Prostate gland (tissue), 2 donors: ENCODE data around the gene ADGRG1. TPM values are rescaled to one million over a fixed set of nuclear protein-coding genes. Genes with fewer than 3 reads are reported as not detected.

Source experiments
- DNase-seq: peaks from one replicate; pipeline ENCODE4 v3.0.0-alpha.2; 2019; ENCODE audit warnings: low spot score
- H3K27ac ChIP-seq, 2 donors: fragments of 200-600 bp; sonication (generic); 2 replicates each; pipeline ENCODE4 v1.5.1; 2017 to 2019
- H3K27me3 ChIP-seq: fragments of 200-600 bp; sonication (generic); replicated peaks from 2 replicates; pipeline ENCODE4 v1.5.1; 2019; ENCODE audit not compliant: insufficient read depth
- H3K36me3 ChIP-seq, 2 donors: fragments of 200-600 bp; sonication (generic); 1 replicate in 1 of 2; 2 replicates in 1 of 2; pipeline versions ENCODE4 v1.5.1 to v1.8.1; 2017 to 2019
- H3K4me1 ChIP-seq: fragments of 200-600 bp; sonication (generic); replicated peaks from 2 replicates; pipeline ENCODE4 v1.5.1; 2019
- H3K4me3 ChIP-seq, 2 donors: fragments of 200-600 bp; sonication (generic); 2 replicates each; pipeline ENCODE4 v1.5.1; 2017 to 2019
- H3K9me3 ChIP-seq: fragments of 200-600 bp; sonication (generic); 2 replicates; pipeline ENCODE4 v1.5.1; 2017
- POLR2A ChIP-seq: fragments of 450-650 bp; IDR thresholded peaks from one replicate; pipeline ENCODE4 v1.6.1; 2016; ENCODE audit warnings: antibody characterized with exemption, mild to moderate bottlenecking
- POLR2AphosphoS5 ChIP-seq: sonication (generic); formaldehyde crosslinking; IDR thresholded peaks from one replicate; pipeline ENCODE4 v1.6.1; 2017; ENCODE audit warnings: antibody characterized with exemption
- WGBS: methylation state at CpG from one replicate; pipeline ENCODE4 v1.1.5; 2018; 5-methylcytosine and 5-hydroxymethylcytosine counted together
- intact Hi-C: fragments of 100-400 bp; cut with DNase I; formaldehyde crosslinking; loops from one replicate; pipeline ENCODE4 v1.14.2; 2022
- total RNA-seq, 2 donors: library from RNA; depleted of rRNA; stranded (reverse); fragments of >200 nt; gene quantifications; one replicate each; pipeline ENCODE4 v1.1.0, GENCODE V29; 2016
- TF ChIP-seq, protein P1 (sequence below), 4 experiments: fragments of 200-600 bp in 2 of 4; fragments of 450-650 bp in 2 of 4; sonication (generic) in 2 of 4; IDR thresholded peaks; 1 replicate in 3 of 4; 2 replicates in 1 of 4; pipeline ENCODE4 v1.5.1; 2016 to 2019; ENCODE audit warnings: antibody characterized with exemption in 4 of 4, mild to moderate bottlenecking in 2 of 4, moderate library complexity in 2 of 4

The ADGRG1 gene
- total RNA-seq, 2 donors from 2014 or later = 78.5 to 347 TPM

DNA sequence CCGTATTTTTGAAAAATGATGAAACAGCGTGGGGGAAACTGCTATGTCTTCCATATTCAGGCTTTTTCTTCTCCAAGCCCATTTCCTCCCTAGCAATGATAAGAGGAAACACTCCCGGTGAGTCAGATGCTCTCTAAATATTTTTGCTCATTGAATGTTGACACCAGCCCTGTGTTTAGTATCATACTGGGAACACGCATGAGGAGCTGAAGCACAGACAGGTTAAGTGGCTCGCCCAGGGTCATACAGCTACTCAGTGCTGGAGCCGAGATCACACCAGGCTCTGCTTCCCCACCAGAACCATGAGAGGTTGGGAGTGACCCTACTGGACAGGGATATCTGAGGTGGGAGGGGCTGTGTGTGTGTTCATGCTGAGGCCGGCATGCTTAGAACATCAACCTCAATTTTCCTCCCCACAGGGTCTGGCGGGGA, 37.8 kb upstream of the ADGRG1 start:
- intact Hi-C loops = loop anchor here (5.0 kb wide), 1 partner anchor 57 kb away; no protein-coding TSS in a partner anchor
- no peak for TF ChIP-seq POLR2AphosphoS5
- no peak for TF ChIP-seq POLR2A
- Histone ChIP-seq H3K4me3 (no peak overlapping the region), H3K36me3 (no peaks in the 10 kb centered on the region), H3K27ac (no peak overlapping the region), H3K27me3 (no peaks in the 10 kb centered on the region), H3K4me1 (no peaks in the 10 kb centered on the region), H3K9me3 (no peaks in the 10 kb centered on the region)
- 52% methylated on average over 8 of the region's 8 CpGs for WGBS
- DNase-seq = no peak

DNA sequence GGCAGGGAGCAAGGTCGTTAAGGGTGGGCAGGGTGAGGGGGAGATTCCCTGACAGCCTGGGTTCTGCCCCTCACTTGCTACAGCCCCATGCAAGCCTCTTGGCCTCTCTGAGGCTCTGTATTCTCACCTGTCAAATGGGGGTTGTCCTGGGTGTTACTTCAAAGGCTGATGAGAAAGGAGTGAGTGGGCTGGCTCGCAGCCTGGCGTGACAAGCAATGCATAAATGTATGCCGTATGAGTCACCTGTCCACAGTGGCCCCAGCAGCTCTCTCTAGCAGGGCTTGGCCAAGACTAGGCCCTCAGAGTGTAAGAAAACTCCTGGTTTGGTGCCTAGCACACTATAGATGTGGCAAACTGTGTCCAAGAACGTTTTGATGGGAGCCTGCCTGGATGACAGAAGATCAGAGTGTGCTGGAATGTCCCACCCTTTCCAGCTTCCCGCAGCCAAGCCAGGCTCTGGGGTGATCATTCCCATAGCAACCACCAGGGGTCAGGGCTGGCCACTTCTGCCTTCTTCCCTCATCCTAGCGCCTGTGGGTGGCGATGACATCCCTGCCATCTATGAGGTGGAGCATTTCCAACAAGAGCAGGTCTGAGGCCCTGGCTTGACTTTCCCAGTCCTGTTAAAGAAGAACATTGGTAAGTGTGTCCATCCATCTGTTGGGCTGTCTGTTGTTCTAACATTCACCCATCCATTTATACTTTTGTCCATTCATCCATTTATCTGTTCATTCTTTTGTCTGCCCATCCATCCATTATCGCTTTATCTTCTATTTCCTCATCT, 37.2 kb upstream of the ADGRG1 start:
- Histone ChIP-seq H3K9me3 (no peaks in the 10 kb centered on the region), H3K4me1 (no peaks in the 10 kb centered on the region), H3K27me3 (no peaks in the 10 kb centered on the region), H3K36me3 (no peaks in the 10 kb centered on the region), H3K27ac (no peak overlapping the region), H3K4me3 (no peak overlapping the region)
- peak; percentile 59 for DNase-seq
- peak; percentile 51 for TF ChIP-seq POLR2AphosphoS5
- TF ChIP-seq POLR2A = no peak
- TF ChIP-seq, protein P1, sequence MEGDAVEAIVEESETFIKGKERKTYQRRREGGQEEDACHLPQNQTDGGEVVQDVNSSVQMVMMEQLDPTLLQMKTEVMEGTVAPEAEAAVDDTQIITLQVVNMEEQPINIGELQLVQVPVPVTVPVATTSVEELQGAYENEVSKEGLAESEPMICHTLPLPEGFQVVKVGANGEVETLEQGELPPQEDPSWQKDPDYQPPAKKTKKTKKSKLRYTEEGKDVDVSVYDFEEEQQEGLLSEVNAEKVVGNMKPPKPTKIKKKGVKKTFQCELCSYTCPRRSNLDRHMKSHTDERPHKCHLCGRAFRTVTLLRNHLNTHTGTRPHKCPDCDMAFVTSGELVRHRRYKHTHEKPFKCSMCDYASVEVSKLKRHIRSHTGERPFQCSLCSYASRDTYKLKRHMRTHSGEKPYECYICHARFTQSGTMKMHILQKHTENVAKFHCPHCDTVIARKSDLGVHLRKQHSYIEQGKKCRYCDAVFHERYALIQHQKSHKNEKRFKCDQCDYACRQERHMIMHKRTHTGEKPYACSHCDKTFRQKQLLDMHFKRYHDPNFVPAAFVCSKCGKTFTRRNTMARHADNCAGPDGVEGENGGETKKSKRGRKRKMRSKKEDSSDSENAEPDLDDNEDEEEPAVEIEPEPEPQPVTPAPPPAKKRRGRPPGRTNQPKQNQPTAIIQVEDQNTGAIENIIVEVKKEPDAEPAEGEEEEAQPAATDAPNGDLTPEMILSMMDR (IDR thresholded peaks at IDR 0.05) = peak; percentile 47 to 93 (median 84)
- WGBS = 14% methylated on average over 9 of the region's 9 CpGs
- intact Hi-C loops = loop anchor here (5.0 kb wide), 1 partner anchor 56 kb away; no protein-coding TSS in a partner anchor

DNA sequence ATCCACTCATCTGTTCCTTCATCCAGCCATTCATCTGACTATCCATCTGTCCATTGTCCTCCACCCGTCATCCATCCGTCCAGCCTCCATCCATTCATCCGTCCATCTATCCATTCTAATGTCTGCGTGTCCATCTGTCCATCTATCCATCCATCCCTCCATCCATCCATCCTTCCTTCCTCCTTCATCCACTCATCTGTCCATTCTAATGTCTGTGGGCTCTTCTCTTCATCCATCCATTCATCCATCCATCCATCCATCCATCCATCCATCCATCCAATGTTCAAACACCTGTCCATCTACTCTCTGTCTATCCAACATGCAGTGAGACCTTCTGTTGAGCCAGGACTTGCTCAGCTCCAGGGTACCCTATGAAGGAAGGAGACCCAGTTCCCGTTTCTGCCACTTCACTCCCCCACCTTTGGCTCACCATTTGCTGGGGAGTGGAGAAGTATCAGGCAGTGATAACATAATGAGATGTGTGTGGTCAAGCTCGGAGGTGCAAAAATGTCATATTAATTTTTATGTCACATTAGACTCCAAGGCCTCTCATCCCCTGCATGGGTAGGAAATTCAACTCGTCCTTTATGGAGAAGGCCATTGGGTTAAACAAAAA, 36.5 kb upstream of the ADGRG1 start:
- no peak overlapping the region for H3K4me3 ChIP-seq
- DNase-seq = no peak
- H3K36me3 ChIP-seq = no peaks in the 10 kb centered on the region
- H3K27ac ChIP-seq = no peak overlapping the region
- H3K4me1 ChIP-seq = no peaks in the 10 kb centered on the region
- TF ChIP-seq, protein P1 (IDR thresholded peaks at IDR 0.05) = no peak
- TF ChIP-seq POLR2AphosphoS5 (no peak), POLR2A (no peak)
- H3K9me3 ChIP-seq = no peaks in the 10 kb centered on the region
- WGBS = 78% methylated on average over 7 of the region's 7 CpGs
- no peaks in the 10 kb centered on the region for H3K27me3 ChIP-seq
- intact Hi-C loops = loop anchor here (5.0 kb wide), 1 partner anchor 55 kb away; no protein-coding TSS in a partner anchor

DNA sequence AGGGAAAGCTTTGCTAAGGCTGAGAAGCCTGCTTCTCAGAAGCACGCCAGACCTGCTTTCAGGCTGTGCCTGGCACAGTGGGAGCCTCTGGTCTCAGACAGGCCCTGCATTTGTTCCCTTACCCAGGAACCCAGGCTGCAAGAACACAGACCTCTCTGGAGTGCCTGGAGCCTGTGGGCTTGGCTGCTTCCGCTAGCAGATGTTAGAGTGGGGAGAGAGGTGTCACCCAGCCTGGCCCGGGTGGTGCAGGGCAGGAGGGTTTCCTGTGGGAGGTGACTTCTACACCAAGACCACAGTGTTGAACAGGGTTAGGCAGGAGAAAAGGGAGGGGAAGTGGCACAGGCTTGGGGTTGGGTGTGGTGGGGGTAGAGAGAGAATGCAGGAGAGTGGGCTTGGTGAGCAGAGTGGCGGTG, 35.8 kb upstream of the ADGRG1 start:
- DNase-seq = no peak
- intact Hi-C loops = loop anchor here (5.0 kb wide), 1 partner anchor 55 kb away; no protein-coding TSS in a partner anchor

DNA sequence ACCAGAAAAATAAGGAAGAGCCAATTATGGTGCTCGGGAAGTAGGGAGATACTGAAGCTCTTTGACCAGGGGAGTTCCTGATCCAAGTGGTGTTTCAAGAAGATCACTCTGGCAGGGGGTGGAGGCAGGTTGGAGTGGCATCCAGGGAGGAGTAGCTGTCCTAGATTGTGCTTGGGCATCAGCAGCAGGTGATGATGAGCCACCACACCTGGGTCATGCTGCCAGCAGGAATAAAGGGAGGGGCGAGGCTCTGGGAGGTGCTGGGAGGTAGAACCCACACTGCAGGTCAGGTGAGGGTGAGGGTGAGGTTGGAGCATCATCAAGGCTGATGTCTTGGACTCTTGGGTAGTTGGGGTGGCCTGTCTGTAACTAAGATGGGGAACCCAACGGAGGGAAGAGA, 35.4 kb upstream of the ADGRG1 start:
- intact Hi-C loops = loop anchor here (5.0 kb wide), 1 partner anchor 54 kb away; no protein-coding TSS in a partner anchor
- WGBS = 73% methylated on average over 3 of the region's 3 CpGs
- DNase-seq = no peak

More for the DNA sequence above, 35.8 kb upstream of the ADGRG1 start:
- H3K27ac ChIP-seq = no peak overlapping the region
- no peaks in the 10 kb centered on the region for H3K36me3 ChIP-seq
- H3K4me3 ChIP-seq = no peak overlapping the region
- no peaks in the 10 kb centered on the region for H3K4me1 ChIP-seq
- no peaks in the 10 kb centered on the region for H3K9me3 ChIP-seq
- 59% methylated on average over 4 of the region's 4 CpGs for WGBS
- no peaks in the 10 kb centered on the region for H3K27me3 ChIP-seq
- TF ChIP-seq POLR2AphosphoS5 = no peak
- TF ChIP-seq, protein P1 (IDR thresholded peaks at IDR 0.05) = no peak

More for the DNA sequence above, 35.4 kb upstream of the ADGRG1 start:
- Histone ChIP-seq H3K9me3 (no peaks in the 10 kb centered on the region), H3K27me3 (no peaks in the 10 kb centered on the region), H3K4me3 (no peak overlapping the region), H3K4me1 (no peaks in the 10 kb centered on the region), H3K36me3 (no peaks in the 10 kb centered on the region), H3K27ac (no peak overlapping the region)
- TF ChIP-seq, protein P1 (IDR thresholded peaks at IDR 0.05) = no peak
